Stimulated activated CD8-positive, alpha-beta memory T cell treated with anti-CD3 and anti-CD28 coated beads, Interleukin-7, amount 100 ng/mL, for 48 hours (primary cell): Measurements from ENCODE around the gene TRIM27.
A peak's percentile ranks its signal among the peaks of the same experiment; 100 is the strongest.
"Not testable (repeated sequence)": the region's sequence is repeated elsewhere in the genome, so short reads cannot be mapped to it uniquely, and the experiment has no call there.

Experiments
- DNase-seq, 2 donors: peaks; one replicate each; pipeline ENCODE4 v3.0.0-alpha.2; 2020; ENCODE audit warnings: low read depth in 1 of 2; ENCODE audit errors: extremely low read depth in 1 of 2

The TRIM27 gene

DNA sequence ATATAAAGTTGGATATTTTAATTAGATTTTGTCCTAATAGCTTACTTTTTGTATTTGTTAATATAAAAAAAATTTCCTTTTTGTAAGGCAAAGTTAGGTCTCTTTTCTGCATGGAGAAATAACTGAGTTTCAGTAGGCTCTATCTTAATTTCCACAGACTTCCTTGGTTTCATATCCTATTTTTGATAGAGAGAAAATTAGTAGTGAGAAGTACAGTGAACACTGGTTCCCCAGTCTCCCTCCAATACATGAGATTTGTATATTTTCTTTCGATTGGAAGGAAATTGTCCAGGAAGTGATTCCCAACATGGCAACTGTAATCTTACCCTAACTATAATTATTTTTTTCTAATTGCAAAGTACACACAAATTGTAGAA, 26.4 kb downstream of the TRIM27 start:
- DNase-seq = no peak

DNA sequence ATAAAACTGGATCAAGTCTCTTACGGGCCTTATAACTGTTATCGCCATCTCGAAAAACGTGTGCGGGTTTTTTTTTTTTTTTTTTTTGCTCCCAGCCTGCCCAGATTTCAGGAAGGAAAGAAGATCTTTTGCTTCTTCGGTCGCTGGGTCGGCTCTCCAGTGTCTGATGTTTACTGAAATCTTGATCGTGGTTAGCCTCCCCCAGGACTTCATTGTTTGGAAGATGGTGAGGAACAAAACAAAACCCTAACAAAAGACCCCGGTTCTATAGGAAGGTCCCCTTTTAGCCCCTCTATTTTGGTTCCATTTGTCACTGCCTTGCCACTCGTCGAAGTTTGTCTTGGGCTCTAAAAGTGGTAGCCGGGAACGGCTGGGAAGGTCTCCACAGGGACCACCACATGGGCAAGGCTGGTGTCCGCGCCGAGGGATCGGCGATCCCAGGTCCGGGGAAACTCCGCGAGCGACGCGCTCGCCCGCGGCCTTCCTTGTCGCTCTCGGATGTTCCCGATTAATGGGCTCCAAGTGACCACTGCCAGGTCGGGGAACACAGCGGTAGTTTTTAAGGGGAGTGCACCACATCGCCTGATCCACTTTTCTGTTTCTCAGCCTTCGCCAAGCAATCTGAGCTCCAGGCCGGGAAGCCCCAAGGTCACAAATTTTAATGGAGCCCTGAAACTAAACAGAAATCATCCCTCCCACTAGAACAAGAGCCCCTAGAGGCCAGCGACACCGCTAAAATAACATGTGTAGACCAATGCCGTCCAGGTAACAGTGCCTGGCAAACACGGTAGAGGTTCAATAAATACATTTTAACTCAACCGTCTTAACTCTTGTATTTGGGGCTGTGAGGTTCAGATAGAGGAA, 27.0 kb downstream of the TRIM27 start:
- DNase-seq = no peak

GRCh38 chr6:28895131-28895812, 28.5 kb downstream of the TRIM27 start:
- peak; percentile 58 to 86 for DNase-seq

DNA sequence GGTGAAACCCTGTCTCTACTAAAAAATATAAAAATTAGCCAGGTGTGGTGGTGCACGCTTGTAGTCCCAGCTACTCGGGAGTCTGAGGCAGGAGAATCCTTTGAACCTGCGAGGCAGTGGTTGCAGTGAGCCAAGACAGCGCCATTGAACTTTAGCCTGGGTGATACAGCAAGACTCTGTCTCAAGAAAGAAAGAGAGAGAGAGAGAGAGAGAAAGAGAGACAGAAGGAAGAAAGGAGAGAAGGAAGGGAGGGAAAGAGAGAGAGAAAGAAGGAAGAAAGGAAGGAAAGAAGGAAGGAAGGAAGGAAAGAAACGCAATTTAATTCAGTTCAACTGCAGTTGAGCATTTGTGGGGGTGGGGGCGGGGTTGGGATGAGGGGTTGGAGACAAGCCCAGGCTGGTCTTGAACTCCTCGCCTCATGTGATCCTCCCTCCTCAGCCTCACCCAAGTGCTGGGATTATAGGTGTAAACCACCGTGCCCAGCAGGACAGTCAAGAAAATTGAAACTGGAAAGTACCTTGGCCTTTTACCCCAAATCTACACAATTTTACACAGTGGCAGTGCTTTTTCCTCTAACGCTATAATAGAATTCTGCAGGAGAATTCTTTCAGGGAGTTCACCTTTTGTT, 30.5 kb downstream of the TRIM27 start:
- no peak for DNase-seq

DNA sequence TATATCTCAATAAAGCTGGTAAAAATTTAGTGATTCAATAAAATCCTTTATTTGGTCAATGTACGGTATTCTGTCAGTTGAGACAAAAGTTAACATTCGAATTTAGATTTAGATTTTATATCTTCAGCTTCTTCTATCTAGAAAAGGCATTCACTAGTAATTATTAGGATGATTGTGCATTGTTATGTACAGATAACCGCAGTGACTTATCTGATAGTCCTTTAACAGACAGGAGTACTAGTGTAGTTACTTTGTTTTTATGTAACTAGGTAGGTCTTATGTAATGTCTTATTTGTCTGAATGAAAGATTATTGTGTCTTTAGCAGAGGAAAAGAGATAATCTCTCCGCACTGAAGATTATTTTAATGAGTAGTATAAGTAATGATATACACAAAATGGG, 31.3 kb downstream of the TRIM27 start:
- DNase-seq = no peak

- DNase-seq = no peak
Observed at GRCh38 chr6:28887796-28888496, 35.8 kb downstream of the TRIM27 start.

GRCh38 chr6:28886079-28886439, 37.7 kb downstream of the TRIM27 start:
- peak in 1 of 2 donors; percentile 11 for DNase-seq

- peak in 1 of 2 donors; percentile 61 for DNase-seq
Observed at GRCh38 chr6:28884423-28885131, 39.2 kb downstream of the TRIM27 start.

- peak in 1 of 2 donors; percentile 52 for DNase-seq
Observed at GRCh38 chr6:28880894-28881780, 42.6 kb downstream of the TRIM27 start.

DNA sequence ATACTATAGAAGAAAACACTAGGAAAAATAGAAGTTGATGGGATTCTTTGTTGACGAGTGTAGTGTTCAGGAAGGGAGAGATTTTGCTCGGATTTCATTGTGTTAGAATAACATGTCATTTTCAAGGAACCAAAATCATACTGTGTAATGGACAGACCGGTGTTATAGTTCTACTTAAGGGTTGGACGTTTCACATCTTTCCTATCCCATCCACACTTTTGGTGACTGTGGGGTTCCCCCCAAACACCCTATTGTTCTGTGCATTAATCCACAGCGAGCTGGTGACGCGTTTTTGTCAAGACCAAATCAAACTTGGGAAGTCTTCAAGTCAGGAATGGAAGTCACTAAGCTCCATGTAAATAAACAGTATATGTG, 43.3 kb downstream of the TRIM27 start:
- DNase-seq = no peak

DNA sequence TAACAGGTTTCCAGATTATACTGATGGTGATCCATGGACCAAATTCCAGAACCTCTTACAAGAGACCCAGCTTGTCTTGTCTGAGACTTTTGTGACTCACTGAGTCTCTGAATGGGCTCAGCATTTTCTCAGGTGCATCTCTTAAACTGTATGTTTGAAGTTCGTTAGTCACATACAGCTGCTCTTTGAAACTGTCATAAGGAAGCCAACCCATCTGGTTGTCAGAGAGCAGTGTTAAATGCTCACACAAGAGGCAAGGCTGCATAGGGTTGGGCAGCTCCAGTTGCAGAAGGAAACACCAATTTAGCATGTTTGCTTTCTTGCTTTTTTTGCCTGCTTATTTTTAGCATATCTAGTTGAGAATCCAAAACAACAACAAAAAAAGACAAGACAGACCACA, 47.1 kb downstream of the TRIM27 start:
- no peak for DNase-seq

DNA sequence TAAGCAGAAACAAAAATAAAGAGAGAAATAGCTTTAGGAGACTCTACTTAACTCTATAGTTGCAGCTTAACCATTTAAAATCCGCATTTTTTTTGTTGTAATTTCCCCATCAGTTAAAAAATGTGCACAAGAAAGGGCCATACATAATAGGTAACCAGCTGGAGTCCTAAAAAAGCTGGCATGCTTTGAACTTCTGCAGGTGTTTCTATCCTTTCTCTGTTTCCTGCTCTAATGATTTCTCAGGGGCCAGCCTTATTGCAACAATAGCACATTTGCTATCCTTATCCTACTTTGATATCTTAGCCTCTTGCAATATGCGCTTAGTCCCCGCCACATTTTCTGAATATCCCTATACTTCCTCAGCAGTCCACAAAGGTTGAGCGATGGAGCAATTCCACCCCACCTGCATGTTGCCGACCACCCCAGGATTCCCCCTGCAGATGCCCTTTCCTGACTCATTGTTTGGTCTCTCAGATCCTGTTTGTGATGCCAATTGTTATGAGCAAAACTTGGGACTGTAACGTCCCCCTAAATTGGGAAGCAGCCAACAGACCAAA, 48.5 kb downstream of the TRIM27 start:
- DNase-seq = no peak

- not testable (repeated sequence) for DNase-seq
Observed at GRCh38 chr6:28872157-28872817, 51.5 kb downstream of the TRIM27 start.

DNA sequence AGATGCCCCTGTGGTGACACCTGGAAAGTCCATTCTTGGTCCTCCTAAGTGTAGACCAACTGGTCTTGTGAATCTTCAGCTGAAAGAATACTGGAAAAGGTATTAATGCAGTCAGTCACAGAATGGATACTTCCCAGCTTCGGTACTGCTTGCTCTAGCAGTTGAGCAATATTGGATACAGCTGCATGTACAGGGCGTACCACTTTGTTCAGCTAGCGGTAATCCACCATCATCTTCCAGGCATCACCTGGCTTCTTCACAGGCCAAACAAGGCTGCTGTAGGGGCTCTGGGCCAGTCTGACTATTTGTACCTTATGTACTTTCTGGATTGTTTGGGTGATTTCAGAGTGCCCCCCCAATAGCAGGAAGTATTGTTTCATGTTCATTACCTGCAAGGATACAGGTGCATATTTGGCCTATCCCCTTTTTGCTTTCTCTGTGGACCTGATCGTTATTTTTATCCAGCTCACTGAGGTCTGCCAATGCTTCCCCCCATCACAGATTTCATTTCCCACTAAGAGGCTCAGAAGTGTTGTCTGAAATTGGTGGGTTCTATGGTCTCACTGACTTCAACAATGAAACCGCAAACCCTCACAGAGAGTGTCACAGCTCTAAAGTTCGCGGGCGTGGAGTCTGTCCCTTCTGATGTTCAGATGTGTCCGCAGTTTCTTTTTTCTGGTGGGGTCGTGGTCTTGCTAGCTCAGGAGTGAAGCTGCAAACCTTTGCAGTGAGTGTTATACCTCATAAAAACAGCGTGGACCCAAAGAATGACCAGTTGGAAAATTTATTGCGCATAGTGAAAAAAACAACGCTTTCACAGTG, 52.2 kb downstream of the TRIM27 start:
- DNase-seq = no peak

DNA sequence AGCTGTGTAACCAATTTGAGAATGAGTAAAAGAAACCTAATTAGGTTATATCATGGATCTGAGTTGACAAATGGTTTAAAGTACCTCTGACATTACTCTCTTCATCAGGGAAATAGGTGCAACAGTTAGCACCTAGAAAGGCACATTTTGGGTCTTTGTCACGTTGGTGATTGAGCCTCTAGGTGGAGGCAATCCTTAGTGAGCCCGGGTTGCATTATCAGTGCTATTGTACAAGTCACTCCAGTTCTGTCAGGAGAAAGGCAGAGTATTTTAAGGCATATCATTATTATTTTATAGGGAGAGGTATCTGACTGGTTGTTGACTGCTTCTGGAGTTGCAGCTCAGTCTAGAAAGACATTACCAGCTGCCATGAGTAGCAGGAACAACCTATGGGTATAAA, 54.9 kb downstream of the TRIM27 start:
- no peak for DNase-seq

DNA sequence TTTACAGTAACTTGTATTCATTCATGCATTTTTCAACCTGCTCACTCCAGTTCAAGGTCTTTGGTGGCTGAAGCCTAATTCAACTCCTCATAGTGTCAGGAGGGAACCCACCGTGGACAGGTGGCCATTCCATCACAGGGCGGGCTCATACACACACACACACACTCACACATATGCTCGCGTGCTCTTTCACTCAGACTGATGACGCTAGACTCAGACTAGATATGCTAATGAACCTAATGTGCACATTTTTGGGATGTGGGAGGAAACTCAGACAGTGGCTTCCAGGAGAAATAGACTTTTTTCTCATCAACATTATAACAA, 56.7 kb downstream of the TRIM27 start:
- no peak for DNase-seq

DNA sequence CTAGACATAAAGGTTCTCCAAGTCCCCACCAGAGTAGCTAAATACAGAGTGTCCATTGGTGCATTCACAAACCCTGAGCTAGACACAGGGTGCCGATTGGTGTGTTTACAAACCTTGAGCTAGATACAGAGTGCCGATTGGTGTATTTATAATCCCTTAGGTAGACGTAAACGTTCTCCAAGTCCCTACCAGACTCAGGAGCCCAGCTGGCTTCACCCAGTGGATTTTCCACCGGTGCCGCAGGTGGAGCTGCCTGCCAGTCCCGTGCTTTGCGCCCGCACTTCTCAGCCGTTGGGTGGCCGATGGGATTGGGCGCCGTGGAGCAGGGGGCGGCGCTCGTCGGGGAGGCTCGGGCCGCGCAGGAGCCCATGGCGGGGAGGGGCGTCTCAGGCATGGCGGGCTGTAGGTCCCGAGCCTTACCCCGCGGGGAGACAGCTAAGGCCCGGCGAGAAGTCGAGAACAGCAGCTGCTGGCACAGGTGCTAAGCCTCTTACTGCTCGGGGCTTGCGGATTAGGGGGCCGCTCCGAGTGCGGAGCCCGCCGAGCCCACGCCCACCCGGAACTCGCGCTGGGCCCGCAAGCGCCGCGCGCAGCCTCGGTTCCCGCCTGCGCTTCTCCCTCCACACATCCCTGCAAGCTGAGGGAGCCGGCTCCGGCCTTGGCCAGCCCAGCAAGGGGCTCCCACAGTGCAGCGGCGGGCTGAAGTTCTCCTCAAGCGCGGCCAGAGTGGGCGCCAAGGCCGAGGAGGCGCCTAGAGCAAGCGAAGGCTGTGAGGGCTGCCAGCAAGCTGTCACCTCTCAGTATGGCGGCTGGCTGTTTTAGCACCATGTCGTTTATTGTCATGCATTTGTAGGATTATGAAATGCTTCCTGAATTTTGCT, 57.3 kb downstream of the TRIM27 start:
- DNase-seq = peak; percentile 55 to 59
